OCI-LY3 (cell line): Measurements from ENCODE around the gene COCH.

ENCODE experiments used
- CTCF ChIP-seq: fragments of 200-600, 300-600 bp; sonication (generic); IDR thresholded peaks from 2 replicates; pipeline ENCODE4 v1.5.1; 2014; ENCODE audit warnings: antibody characterized with exemption, low read length, low read depth
- EZH2phosphoT487 ChIP-seq: fragments of 200-600 bp; shearing (Covaris generic); IDR thresholded peaks from 2 replicates; pipeline ENCODE4 v1.6.1; 2018; ENCODE audit warnings: antibody characterized with exemption, mixed run types, low read depth

GRCh38 chr14:30829853-30830252 is 44.5 kb upstream of the COCH start:
- TF ChIP-seq CTCF (no peak), EZH2phosphoT487 (no peak)
